NOMO-1 treated with dmso at 0.1 percent for 144 hours (cell line): ENCODE results near the gene LINC00305.

Experiments
- DNase-seq: peaks from one replicate; lab custom pipeline; 2025; ENCODE audit not compliant: unreplicated experiment; lab: John Stamatoyannopoulos, UW

The LINC00305 gene

GRCh38 chr18:64037812-64038414 is 111.0 kb downstream of the LINC00305 start:
- no peak for DNase-seq

- no peak for DNase-seq
Measured at GRCh38 chr18:64032312-64032711, 116.6 kb downstream of the LINC00305 start.

- DNase-seq, result no peak
Measured at GRCh38 chr18:64031411-64031810, 117.5 kb downstream of the LINC00305 start.
